ENCODE results near the gene RNF220.
A peak's percentile ranks its signal among the peaks of the same experiment; 100 is the strongest.

Gene RNF220

DNA sequence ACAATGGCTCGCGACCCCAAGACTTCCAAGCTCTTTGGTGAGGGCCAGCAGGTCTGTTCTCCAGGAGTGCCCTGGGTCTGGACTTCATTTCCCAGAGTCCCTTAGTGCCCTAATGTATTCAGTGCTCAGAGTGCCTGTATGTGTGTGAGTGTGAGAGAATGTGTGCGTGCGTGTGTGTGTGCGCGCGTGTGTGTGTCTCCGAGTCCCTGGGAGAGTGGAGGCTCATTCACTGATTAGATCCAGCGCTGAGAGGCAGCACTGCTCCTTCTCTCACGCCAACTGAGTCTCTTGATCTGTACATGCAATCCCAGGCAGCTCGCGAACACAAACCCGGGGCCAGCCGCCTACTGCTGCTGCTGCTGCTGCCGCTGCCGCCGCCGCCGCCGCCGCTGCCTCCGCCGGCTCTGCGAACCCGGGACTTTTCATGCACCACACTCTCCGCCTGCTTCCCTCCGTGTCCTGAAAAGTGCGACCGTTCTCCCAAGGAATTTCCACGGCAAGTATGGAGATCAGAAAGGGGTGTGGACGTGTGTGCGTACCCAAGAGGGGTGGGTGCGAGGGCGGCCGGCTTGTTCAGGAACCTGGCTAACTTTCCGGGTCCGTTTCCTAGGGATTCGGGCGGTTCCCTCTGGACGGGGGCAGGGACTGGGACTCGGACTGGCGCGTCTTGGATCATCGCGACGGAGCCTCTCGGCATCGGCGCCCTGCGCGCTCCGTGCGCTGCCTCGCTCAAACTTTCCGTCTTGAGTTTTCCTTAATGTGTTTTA, at the start of gene RNF220 (continued):
- TF ChIP-seq ZNF658 (tag by site-specific recombination; IDR thresholded peaks at IDR 0.05) = 0 out of 2 replicates have a peak, but pooled peaks have one; percentile 2
- peak; percentile 90; the same call in 1 of the 2 replicates for TF ChIP-seq ZNF660 (tag by site-specific recombination; IDR thresholded peaks at IDR 0.05)
- TF ChIP-seq, protein P1, sequence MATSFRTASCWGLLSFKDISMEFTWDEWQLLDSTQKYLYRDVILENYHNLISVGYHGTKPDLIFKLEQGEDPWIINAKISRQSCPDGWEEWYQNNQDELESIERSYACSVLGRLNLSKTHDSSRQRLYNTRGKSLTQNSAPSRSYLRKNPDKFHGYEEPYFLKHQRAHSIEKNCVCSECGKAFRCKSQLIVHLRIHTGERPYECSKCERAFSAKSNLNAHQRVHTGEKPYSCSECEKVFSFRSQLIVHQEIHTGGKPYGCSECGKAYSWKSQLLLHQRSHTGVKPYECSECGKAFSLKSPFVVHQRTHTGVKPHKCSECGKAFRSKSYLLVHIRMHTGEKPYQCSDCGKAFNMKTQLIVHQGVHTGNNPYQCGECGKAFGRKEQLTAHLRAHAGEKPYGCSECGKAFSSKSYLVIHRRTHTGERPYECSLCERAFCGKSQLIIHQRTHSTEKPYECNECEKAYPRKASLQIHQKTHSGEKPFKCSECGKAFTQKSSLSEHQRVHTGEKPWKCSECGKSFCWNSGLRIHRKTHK (tag by site-specific recombination; IDR thresholded peaks at IDR 0.05) = no peak
- no peak for TF ChIP-seq ZNF677 (tag by site-specific recombination; IDR thresholded peaks at IDR 0.05)
- peak; percentile 17; the same call in 1 of the 2 replicates for TF ChIP-seq ZNF157 (tag by site-specific recombination; IDR thresholded peaks at IDR 0.05)
- peak; percentile 97 for TF ChIP-seq ZBTB48 (tag by site-specific recombination; IDR thresholded peaks at IDR 0.05)
- TF ChIP-seq ZNF266 (tag by site-specific recombination; IDR thresholded peaks at IDR 0.05; ENCODE audit: low read depth) = no peak
- TF ChIP-seq, protein P2, sequence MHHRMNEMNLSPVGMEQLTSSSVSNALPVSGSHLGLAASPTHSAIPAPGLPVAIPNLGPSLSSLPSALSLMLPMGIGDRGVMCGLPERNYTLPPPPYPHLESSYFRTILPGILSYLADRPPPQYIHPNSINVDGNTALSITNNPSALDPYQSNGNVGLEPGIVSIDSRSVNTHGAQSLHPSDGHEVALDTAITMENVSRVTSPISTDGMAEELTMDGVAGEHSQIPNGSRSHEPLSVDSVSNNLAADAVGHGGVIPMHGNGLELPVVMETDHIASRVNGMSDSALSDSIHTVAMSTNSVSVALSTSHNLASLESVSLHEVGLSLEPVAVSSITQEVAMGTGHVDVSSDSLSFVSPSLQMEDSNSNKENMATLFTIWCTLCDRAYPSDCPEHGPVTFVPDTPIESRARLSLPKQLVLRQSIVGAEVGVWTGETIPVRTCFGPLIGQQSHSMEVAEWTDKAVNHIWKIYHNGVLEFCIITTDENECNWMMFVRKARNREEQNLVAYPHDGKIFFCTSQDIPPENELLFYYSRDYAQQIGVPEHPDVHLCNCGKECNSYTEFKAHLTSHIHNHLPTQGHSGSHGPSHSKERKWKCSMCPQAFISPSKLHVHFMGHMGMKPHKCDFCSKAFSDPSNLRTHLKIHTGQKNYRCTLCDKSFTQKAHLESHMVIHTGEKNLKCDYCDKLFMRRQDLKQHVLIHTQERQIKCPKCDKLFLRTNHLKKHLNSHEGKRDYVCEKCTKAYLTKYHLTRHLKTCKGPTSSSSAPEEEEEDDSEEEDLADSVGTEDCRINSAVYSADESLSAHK (tag by site-specific recombination; IDR thresholded peaks at IDR 0.05) = peak; percentile 74
- TF ChIP-seq, protein P3, sequence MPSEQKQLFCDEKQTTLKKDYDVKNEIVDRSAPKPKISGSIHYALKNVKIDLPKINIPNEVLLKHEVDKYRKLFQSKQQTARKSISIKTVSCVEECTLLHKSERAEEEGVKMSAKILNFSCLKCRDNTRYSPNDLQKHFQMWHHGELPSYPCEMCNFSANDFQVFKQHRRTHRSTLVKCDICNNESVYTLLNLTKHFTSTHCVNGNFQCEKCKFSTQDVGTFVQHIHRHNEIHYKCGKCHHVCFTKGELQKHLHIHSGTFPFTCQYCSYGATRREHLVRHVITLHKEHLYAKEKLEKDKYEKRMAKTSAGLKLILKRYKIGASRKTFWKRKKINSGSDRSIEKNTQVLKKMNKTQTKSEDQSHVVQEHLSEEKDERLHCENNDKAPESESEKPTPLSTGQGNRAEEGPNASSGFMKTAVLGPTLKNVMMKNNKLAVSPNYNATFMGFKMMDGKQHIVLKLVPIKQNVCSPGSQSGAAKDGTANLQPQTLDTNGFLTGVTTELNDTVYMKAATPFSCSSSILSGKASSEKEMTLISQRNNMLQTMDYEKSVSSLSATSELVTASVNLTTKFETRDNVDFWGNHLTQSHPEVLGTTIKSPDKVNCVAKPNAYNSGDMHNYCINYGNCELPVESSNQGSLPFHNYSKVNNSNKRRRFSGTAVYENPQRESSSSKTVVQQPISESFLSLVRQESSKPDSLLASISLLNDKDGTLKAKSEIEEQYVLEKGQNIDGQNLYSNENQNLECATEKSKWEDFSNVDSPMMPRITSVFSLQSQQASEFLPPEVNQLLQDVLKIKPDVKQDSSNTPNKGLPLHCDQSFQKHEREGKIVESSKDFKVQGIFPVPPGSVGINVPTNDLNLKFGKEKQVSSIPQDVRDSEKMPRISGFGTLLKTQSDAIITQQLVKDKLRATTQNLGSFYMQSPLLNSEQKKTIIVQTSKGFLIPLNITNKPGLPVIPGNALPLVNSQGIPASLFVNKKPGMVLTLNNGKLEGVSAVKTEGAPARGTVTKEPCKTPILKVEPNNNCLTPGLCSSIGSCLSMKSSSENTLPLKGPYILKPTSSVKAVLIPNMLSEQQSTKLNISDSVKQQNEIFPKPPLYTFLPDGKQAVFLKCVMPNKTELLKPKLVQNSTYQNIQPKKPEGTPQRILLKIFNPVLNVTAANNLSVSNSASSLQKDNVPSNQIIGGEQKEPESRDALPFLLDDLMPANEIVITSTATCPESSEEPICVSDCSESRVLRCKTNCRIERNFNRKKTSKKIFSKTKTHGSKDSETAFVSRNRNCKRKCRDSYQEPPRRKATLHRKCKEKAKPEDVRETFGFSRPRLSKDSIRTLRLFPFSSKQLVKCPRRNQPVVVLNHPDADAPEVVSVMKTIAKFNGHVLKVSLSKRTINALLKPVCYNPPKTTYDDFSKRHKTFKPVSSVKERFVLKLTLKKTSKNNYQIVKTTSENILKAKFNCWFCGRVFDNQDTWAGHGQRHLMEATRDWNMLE (tag by site-specific recombination; conservative IDR thresholded peaks at IDR 0.05; ENCODE audit: low read depth) = peak; percentile 36
- peak; percentile 32; the same call in 1 of the 2 replicates for TF ChIP-seq ZNF121 (tag by site-specific recombination; IDR thresholded peaks at IDR 0.05)
- TF ChIP-seq ZNF274 (IDR thresholded peaks at IDR 0.05; ENCODE audit: low read length) = no peak
- no peak for TF ChIP-seq ZNF274 (tag by site-specific recombination; IDR thresholded peaks at IDR 0.05; ENCODE audit: borderline replicate concordance)
- TF ChIP-seq, protein P4, sequence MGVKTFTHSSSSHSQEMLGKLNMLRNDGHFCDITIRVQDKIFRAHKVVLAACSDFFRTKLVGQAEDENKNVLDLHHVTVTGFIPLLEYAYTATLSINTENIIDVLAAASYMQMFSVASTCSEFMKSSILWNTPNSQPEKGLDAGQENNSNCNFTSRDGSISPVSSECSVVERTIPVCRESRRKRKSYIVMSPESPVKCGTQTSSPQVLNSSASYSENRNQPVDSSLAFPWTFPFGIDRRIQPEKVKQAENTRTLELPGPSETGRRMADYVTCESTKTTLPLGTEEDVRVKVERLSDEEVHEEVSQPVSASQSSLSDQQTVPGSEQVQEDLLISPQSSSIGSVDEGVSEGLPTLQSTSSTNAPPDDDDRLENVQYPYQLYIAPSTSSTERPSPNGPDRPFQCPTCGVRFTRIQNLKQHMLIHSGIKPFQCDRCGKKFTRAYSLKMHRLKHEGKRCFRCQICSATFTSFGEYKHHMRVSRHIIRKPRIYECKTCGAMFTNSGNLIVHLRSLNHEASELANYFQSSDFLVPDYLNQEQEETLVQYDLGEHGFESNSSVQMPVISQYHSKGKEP (tag by site-specific recombination; IDR thresholded peaks at IDR 0.05) = peak; percentile 85
- no peak for TF ChIP-seq ZNF239 (tag by site-specific recombination; IDR thresholded peaks at IDR 0.05)
- TF ChIP-seq ZNF423 (tag by site-specific recombination; IDR thresholded peaks at IDR 0.05) = 0 out of 2 replicates have a peak, but pooled peaks have one; percentile 26
- no peak for TF ChIP-seq MEIS1 (CRISPR knock-in tag; IDR thresholded peaks at IDR 0.05; ENCODE audit: borderline replicate concordance)
- no peak; the same call in 1 of the 2 replicates for TF ChIP-seq GFI1B (tag by site-specific recombination; IDR thresholded peaks at IDR 0.05)
- no peak for TF ChIP-seq ZNF175 (tag by site-specific recombination; IDR thresholded peaks at IDR 0.05)
- peak; percentile 83 for TF ChIP-seq ZNF2 (tag by site-specific recombination; IDR thresholded peaks at IDR 0.05)
- no peak for TF ChIP-seq ZNF624 (tag by site-specific recombination; IDR thresholded peaks at IDR 0.05)
- TF ChIP-seq, protein P5, sequence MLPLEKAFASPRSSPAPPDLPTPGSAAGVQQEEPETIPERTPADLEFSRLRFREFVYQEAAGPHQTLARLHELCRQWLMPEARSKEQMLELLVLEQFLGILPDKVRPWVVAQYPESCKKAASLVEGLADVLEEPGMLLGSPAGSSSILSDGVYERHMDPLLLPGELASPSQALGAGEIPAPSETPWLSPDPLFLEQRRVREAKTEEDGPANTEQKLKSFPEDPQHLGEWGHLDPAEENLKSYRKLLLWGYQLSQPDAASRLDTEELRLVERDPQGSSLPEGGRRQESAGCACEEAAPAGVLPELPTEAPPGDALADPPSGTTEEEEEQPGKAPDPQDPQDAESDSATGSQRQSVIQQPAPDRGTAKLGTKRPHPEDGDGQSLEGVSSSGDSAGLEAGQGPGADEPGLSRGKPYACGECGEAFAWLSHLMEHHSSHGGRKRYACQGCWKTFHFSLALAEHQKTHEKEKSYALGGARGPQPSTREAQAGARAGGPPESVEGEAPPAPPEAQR (tag by site-specific recombination; IDR thresholded peaks at IDR 0.05) = peak; percentile 99
- TF ChIP-seq, protein P6, sequence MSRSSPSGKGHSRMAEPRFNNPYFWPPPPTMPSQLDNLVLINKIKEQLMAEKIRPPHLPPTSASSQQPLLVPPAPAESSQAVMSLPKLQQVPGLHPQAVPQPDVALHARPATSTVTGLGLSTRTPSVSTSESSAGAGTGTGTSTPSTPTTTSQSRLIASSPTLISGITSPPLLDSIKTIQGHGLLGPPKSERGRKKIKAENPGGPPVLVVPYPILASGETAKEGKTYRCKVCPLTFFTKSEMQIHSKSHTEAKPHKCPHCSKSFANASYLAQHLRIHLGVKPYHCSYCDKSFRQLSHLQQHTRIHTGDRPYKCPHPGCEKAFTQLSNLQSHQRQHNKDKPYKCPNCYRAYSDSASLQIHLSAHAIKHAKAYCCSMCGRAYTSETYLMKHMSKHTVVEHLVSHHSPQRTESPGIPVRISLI (tag by site-specific recombination; IDR thresholded peaks at IDR 0.05) = no peak
- TF ChIP-seq ZSCAN23 (tag by site-specific recombination; IDR thresholded peaks at IDR 0.05) = 0 out of 2 replicates have a peak, but pooled peaks have one; percentile 29
- peak; percentile 85; the same call in 1 of the 2 replicates for TF ChIP-seq ZNF169 (tag by site-specific recombination; IDR thresholded peaks at IDR 0.05)
- peak; percentile 84 for TF ChIP-seq ZSCAN30 (tag by site-specific recombination; IDR thresholded peaks at IDR 0.05)
- no peak for TF ChIP-seq GLI2 (tag by site-specific recombination; IDR thresholded peaks at IDR 0.05; ENCODE audit: borderline replicate concordance, low read depth)
